HCT116 (cell line): ENCODE data around the gene FAR1. TPM values are rescaled to one million over a fixed set of nuclear protein-coding genes. Genes with fewer than 3 reads are reported as not detected.

Source experiments
- ATAC-seq: fragments of 200-7000 bp; cut with Tn5 transposase; 2 replicates; pipeline ENCODE4 v1.9.1; 2020; ENCODE audit warnings: mild to moderate bottlenecking, moderate library complexity
- BruUV-seq: library from RNA; stranded (reverse); fragments of 400-500 nt; replicated peaks from 2 replicates; lab custom pipeline; 2021; lab: Mats Ljungman, UMichigan
- CTCF ChIA-PET: fragments of 300-600 bp; sonication (Branson Sonifier 250); formaldehyde crosslinking; loops from one replicate; lab custom pipeline; 2021; ENCODE audit warnings: antibody characterized with exemption; lab: Charles Lee
- POLR2A ChIA-PET: fragments of 300-600, 350-600 bp; sonication (Branson Sonifier 250); formaldehyde crosslinking; loops from one replicate; lab custom pipeline; 2021; ENCODE audit warnings: antibody characterized with exemption; lab: Charles Lee
- RAD21 ChIA-PET, 2 experiments: fragments of 300-600 bp; sonication (Branson Sonifier 250); formaldehyde crosslinking; loops; one replicate each; lab custom pipeline; 2023; ENCODE audit warnings: low total read pairs in 2 of 2; ENCODE audit not compliant: uncharacterized antibody in 2 of 2, unreplicated experiment in 2 of 2, low non-redundant PET in 1 of 2; lab: Charles Lee
- DNase-seq: peaks from one replicate; pipeline ENCODE4 v3.0.0-alpha.2; 2010; ENCODE audit warnings: low read depth, low spot score
- H2AFZ ChIP-seq: fragments of 200-600 bp; shearing (Covaris generic), sonication (generic); 2 replicates; pipeline ENCODE4 v1.6.1; 2017; ENCODE audit warnings: low read depth, mixed run types, mixed read lengths, antibody characterized with exemption, low read length; ENCODE audit not compliant: poor library complexity, severe bottlenecking
- H3K27ac ChIP-seq: 2 replicates; pipeline ENCODE4 v1.5.1; 2012; ENCODE audit warnings: low read depth, low read length
- H3K27me3 ChIP-seq: fragments of 200-600 bp; sonication (generic); 2 replicates; pipeline ENCODE4 v1.6.1; 2016; ENCODE audit warnings: mixed run types, low read length, mixed read lengths; ENCODE audit not compliant: insufficient read depth
- H3K36me3 ChIP-seq, 2 experiments: fragments of 200-500 bp in 1 of 2; fragments of 200-600 bp in 1 of 2; sonication (Bioruptor generic) in 1 of 2; sonication (generic) in 1 of 2; 2 replicates each; pipeline versions ENCODE4 v1.5.1 to v1.6.1; 2014 to 2016; ENCODE audit warnings: low read length in 2 of 2, inconsistent platforms in 1 of 2, mixed read lengths in 1 of 2, mixed run types in 1 of 2; ENCODE audit not compliant: insufficient read depth in 2 of 2, control insufficient read depth in 1 of 2
- H3K4me1 ChIP-seq, 2 experiments: fragments of 200-600 bp in 1 of 2; sonication (generic) in 1 of 2; 2 replicates each; pipeline versions ENCODE4 v1.5.1 to v1.6.1; 2012 to 2017; ENCODE audit warnings: low read length in 2 of 2, inconsistent platforms in 1 of 2, mild to moderate bottlenecking in 1 of 2, mixed read lengths in 1 of 2, mixed run types in 1 of 2, moderate library complexity in 1 of 2; ENCODE audit not compliant: insufficient read depth in 2 of 2, control insufficient read depth in 1 of 2
- H3K4me2 ChIP-seq: fragments of 200-600 bp; sonication (generic); 2 replicates; pipeline ENCODE4 v1.6.1; 2017; ENCODE audit warnings: mixed run types, low read length, mixed read lengths
- H3K4me3 ChIP-seq, 2 experiments: fragments of 200-600 bp in 1 of 2; sonication (generic) in 1 of 2; replicated peaks in 1 of 2; 2 replicates each; pipeline ENCODE4 v1.5.1; 2011 to 2016; ENCODE audit warnings: low read length in 2 of 2, control low read depth in 1 of 2, low read depth in 1 of 2, mild to moderate bottlenecking in 1 of 2, mixed read lengths in 1 of 2, mixed run types in 1 of 2
- H3K79me2 ChIP-seq: fragments of 200-600 bp; sonication (generic); 2 replicates; pipeline ENCODE4 v1.6.1; 2017; ENCODE audit warnings: mild to moderate bottlenecking, mixed run types, low read length, moderate library complexity, mixed read lengths; ENCODE audit not compliant: insufficient read depth
- H3K9ac ChIP-seq: fragments of 200-600 bp; sonication (generic); 2 replicates; pipeline ENCODE4 v1.6.1; 2016; ENCODE audit warnings: low read length, mixed read lengths
- H3K9me2 ChIP-seq: fragments of 200-600 bp; sonication (generic), shearing (Covaris generic); 2 replicates; pipeline ENCODE4 v1.6.1; 2017; ENCODE audit warnings: mixed run types, mild to moderate bottlenecking, moderate library complexity; ENCODE audit not compliant: insufficient read depth
- H3K9me3 ChIP-seq, 2 experiments: fragments of 200-500 bp in 1 of 2; fragments of 200-600 bp in 1 of 2; sonication (Bioruptor generic) in 1 of 2; sonication (generic) in 1 of 2; 2 replicates each; pipeline ENCODE4 v1.6.1; 2014 to 2017; ENCODE audit warnings: low read length in 2 of 2, mixed read lengths in 2 of 2, inconsistent platforms in 1 of 2, low read depth in 1 of 2, mild to moderate bottlenecking in 1 of 2, mixed run types in 1 of 2, moderate library complexity in 1 of 2; ENCODE audit not compliant: control insufficient read depth in 1 of 2, insufficient read depth in 1 of 2
- H4K20me1 ChIP-seq: fragments of 200-600 bp; sonication (generic), shearing (Covaris generic); 2 replicates; pipeline ENCODE4 v1.6.1; 2017; ENCODE audit warnings: mixed run types, mild to moderate bottlenecking, moderate library complexity; ENCODE audit not compliant: insufficient read depth
- CEBPB ChIP-seq: IDR thresholded peaks from 2 replicates; pipeline ENCODE4 v1.6.1; 2012; ENCODE audit warnings: low read depth
- EGR1 ChIP-seq: IDR thresholded peaks from 2 replicates; pipeline ENCODE4 v1.6.1; 2012; ENCODE audit warnings: low read depth
- ELF1 ChIP-seq: IDR thresholded peaks from 2 replicates; pipeline ENCODE4 v1.6.1; 2012; ENCODE audit warnings: low read depth, borderline replicate concordance
- RAD21 ChIP-seq: IDR thresholded peaks from 2 replicates; pipeline ENCODE4 v1.6.1; 2012; ENCODE audit warnings: low read depth, mild to moderate bottlenecking
- SRF ChIP-seq: IDR thresholded peaks from 2 replicates; pipeline ENCODE4 v1.6.1; 2012; ENCODE audit warnings: low read depth
- YY1 ChIP-seq: IDR thresholded peaks from 2 replicates; pipeline ENCODE4 v1.6.1; 2011; ENCODE audit warnings: low read length, low read depth, moderate library complexity, mild to moderate bottlenecking; ENCODE audit not compliant: insufficient replicate concordance; ENCODE audit errors: extremely low read depth
- ZNF274 ChIP-seq: fragments of 200-500 bp; sonication (Bioruptor generic); IDR thresholded peaks from 2 replicates; pipeline ENCODE4 v1.6.1; 2014; ENCODE audit warnings: mild to moderate bottlenecking, low read depth, low read length, inconsistent platforms
- intact Hi-C: fragments of 100-400 bp; cut with micrococcal nuclease; formaldehyde crosslinking; loops from 2 replicates; pipeline ENCODE4 v1.10.0; 2022
- total RNA-seq: library from RNA; stranded (reverse); gene quantifications from one replicate; pipeline ENCODE4 v1.2.1, GENCODE V29; 2021; ENCODE audit not compliant: unreplicated experiment
- TF ChIP-seq, protein P1 (sequence below), 3 experiments: fragments of 200-600 bp in 1 of 3; sonication (generic) in 1 of 3; IDR thresholded peaks in 2 of 3; conservative IDR thresholded peaks in 1 of 3; 2 replicates each; pipeline ENCODE4 v1.5.1; 2012 to 2017; ENCODE audit warnings: low read depth in 2 of 3, low read length in 2 of 3, antibody characterized with exemption in 1 of 3, borderline replicate concordance in 1 of 3, control low read depth in 1 of 3, mild to moderate bottlenecking in 1 of 3, mixed read lengths in 1 of 3, mixed run types in 1 of 3, moderate library complexity in 1 of 3; ENCODE audit not compliant: insufficient read depth in 1 of 3
- TF ChIP-seq, protein P2 (sequence below): IDR thresholded peaks from 2 replicates; pipeline ENCODE4 v1.6.1; 2012; ENCODE audit warnings: low read depth

FAR1 gene
- total RNA-seq, 1 experiment from 2014 or later, result 74.3 TPM

DNA sequence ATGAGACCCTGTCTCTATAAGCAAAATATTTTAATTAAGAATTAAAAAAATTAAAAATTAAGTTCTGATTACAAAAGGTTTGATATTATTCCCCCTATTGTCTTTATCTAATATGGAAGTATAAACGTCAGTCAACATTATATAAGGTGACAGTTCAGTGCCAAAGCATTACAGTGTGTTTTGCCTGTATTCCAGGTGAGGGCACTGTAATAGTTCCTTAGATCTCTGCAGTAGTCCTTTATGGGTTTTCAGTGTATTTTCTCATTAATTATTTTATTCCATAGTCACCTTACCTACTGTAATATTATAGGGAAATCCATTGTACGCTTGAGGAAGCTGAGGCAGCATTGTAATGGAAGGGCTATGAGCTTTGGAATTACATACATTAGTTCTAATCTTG lies 33.0 kb downstream of the FAR1 start:
- peaks cover 4 to 15% of the 10 kb centered on the region in 2 experiments; a peak in 1 of 4 replicates for H3K36me3 ChIP-seq

More for the DNA sequence above, 33.0 kb downstream of the FAR1 start:
- no peak overlapping the region for H3K27ac ChIP-seq
- POLR2A ChIA-PET, result no interaction called here
- CTCF ChIA-PET, result no interaction called here
- TF ChIP-seq, protein P1, sequence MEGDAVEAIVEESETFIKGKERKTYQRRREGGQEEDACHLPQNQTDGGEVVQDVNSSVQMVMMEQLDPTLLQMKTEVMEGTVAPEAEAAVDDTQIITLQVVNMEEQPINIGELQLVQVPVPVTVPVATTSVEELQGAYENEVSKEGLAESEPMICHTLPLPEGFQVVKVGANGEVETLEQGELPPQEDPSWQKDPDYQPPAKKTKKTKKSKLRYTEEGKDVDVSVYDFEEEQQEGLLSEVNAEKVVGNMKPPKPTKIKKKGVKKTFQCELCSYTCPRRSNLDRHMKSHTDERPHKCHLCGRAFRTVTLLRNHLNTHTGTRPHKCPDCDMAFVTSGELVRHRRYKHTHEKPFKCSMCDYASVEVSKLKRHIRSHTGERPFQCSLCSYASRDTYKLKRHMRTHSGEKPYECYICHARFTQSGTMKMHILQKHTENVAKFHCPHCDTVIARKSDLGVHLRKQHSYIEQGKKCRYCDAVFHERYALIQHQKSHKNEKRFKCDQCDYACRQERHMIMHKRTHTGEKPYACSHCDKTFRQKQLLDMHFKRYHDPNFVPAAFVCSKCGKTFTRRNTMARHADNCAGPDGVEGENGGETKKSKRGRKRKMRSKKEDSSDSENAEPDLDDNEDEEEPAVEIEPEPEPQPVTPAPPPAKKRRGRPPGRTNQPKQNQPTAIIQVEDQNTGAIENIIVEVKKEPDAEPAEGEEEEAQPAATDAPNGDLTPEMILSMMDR (IDR thresholded peaks at IDR 0.05 in 2 of 3, conservative IDR thresholded peaks at IDR 0.05 in 1 of 3; ENCODE audit: borderline replicate concordance in 1 of 3, insufficient read depth in 1 of 3, low read depth in 2 of 3, low read length in 2 of 3), result peak in 2 of 3 experiments; percentile 21 to 39; a peak in 3 of 6 replicates
- TF ChIP-seq, protein P2, sequence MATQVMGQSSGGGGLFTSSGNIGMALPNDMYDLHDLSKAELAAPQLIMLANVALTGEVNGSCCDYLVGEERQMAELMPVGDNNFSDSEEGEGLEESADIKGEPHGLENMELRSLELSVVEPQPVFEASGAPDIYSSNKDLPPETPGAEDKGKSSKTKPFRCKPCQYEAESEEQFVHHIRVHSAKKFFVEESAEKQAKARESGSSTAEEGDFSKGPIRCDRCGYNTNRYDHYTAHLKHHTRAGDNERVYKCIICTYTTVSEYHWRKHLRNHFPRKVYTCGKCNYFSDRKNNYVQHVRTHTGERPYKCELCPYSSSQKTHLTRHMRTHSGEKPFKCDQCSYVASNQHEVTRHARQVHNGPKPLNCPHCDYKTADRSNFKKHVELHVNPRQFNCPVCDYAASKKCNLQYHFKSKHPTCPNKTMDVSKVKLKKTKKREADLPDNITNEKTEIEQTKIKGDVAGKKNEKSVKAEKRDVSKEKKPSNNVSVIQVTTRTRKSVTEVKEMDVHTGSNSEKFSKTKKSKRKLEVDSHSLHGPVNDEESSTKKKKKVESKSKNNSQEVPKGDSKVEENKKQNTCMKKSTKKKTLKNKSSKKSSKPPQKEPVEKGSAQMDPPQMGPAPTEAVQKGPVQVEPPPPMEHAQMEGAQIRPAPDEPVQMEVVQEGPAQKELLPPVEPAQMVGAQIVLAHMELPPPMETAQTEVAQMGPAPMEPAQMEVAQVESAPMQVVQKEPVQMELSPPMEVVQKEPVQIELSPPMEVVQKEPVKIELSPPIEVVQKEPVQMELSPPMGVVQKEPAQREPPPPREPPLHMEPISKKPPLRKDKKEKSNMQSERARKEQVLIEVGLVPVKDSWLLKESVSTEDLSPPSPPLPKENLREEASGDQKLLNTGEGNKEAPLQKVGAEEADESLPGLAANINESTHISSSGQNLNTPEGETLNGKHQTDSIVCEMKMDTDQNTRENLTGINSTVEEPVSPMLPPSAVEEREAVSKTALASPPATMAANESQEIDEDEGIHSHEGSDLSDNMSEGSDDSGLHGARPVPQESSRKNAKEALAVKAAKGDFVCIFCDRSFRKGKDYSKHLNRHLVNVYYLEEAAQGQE, result no peak
- TF ChIP-seq EGR1 (no peak), ZNF274 (no peak), CEBPB (no peak), ELF1 (no peak), RAD21 (no peak), YY1 (no peak), SRF (no peak)
- H3K9ac ChIP-seq, result no peak overlapping the region
- 0 out of 2 replicates have a peak, but pooled peaks cover 4% of the 10 kb centered on the region for H4K20me1 ChIP-seq
- no peak for ATAC-seq
- RAD21 ChIA-PET, result no interaction called here
- intact Hi-C loops, result no loop called here
- H3K9me2 ChIP-seq, result no peaks in the 10 kb centered on the region
- no peaks in the 10 kb centered on the region for H3K4me1 ChIP-seq
- no TSS peak for BruUV-seq
- no peaks in the 10 kb centered on the region for H3K9me3 ChIP-seq
- no peak for DNase-seq
- peaks cover 25% of the 10 kb centered on the region for H3K79me2 ChIP-seq
- no peak overlapping the region for H2AFZ ChIP-seq
- H3K4me3 ChIP-seq, result no peak overlapping the region
- no peaks in the 10 kb centered on the region for H3K27me3 ChIP-seq
- no peak overlapping the region for H3K4me2 ChIP-seq
